HG03565 (cell line): ENCODE data around the gene CHD2.

Experiments used
- ATAC-seq: cut with Tn5 transposase; IDR thresholded peaks from one replicate; pipeline ENCODE4 v1.9.1; 2021; ENCODE audit warnings: mild to moderate bottlenecking, moderate library complexity; ENCODE audit not compliant: unreplicated experiment

Gene CHD2

DNA sequence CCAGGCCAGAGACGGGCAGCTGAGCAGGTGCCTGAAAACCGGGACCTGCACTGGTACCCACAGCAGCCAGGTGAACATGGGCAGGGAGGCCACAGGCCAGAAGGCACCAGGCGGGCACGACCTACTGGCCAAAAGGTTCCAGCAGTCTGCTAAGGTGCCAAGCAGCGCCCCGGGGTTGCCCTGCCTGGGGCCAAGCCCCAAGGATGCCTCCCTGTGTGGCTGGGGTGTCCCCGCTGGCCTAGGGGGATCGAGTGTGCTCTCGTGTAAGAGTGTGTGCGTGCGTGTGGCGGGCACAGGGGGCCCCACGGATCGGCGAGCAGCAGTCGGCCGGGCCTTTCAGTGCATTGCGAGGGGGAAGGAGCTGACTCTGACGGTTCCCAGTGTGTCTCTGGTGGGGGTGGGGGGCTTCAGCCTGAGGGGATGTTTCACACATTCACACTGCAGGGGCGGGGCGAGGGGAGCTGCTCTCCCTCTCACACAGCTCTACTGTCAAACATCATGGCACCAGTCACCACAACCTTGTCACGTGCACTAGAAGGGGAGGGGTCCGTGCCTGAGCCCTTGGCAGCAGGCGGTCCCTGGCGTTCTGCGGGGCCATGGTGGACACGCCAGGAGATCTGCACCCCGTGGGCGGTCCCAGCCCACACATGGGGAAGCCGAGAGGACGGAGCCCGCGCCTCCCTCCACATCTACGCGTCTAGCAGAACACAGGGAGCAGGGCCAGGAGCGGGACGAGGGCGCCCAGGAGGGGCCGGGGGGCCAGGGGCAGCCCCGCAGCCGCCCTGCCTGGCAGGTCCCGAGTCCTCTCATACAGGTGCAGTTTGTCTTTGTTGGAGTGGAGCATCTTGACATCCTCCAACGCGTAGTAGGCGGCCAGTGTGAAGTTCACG is 144.4 kb downstream of the CHD2 start:
- no peak for ATAC-seq

DNA sequence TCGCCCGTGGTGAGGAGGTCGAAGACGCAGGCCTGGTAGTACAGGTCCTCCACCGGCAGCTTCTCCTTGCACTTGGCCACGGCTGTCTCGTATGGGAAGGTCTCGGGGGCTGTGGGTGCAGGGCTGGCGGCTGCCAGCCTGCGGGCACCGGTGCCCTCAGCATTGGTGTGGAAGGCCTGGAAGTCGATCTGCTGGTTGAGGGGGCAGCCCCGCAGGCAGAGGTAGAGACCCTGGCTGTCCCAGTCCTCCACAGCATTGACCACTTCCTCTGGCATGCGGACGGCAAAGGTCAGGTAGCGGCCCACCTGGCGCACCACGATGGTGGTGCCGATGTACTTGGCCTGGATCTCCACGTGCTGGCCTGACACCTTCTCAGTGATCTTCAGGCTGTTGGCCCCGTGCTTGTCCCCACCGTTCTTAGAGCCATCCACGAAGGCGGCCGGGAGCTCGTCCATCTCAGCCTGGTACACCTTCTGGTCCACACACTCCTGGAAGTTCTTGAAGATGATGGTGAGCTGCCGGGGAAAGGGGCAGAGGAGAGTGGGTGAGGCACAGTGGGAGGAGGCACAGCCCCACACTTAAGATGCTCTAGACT is 145.2 kb downstream of the CHD2 start:
- ATAC-seq, result no peak

DNA sequence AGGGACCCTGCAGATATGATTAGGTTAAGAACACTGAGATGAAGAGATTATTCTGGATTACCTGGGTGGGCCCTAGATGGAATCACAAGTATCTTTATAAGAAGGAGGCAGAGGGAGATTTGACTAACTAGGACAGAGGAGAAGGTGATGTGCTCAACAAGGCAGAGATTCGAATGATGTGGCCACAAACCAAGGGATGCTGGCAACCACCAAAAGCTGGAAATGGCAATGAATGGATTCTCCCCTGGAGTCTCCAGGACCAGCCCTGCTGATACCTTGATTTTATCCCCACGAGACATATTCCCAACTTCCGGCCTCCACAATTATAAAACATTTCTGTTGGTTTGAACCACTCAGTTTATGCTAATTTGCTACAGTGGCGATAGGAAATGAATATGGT is 146.0 kb downstream of the CHD2 start:
- no peak for ATAC-seq

DNA sequence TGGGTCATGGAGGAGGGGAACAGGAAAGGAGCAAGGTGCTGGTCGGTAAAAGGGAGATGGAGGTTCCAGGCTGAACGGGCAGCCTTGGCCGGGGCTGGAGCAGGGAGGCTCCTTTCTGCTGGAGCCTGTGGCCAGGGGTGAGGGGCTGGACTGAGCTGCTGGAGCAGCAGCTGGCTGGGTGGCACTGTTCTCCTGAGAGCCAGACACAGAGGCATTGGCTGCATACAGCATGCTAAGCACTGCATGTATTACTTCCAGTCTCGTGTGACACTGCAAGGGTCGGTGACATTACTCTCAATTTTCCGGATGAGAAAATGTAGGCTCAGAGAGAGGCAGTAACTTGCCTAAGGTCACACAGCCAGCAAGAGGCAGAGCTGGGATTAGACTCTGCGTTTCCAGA is 146.6 kb downstream of the CHD2 start:
- ATAC-seq, result no peak

DNA sequence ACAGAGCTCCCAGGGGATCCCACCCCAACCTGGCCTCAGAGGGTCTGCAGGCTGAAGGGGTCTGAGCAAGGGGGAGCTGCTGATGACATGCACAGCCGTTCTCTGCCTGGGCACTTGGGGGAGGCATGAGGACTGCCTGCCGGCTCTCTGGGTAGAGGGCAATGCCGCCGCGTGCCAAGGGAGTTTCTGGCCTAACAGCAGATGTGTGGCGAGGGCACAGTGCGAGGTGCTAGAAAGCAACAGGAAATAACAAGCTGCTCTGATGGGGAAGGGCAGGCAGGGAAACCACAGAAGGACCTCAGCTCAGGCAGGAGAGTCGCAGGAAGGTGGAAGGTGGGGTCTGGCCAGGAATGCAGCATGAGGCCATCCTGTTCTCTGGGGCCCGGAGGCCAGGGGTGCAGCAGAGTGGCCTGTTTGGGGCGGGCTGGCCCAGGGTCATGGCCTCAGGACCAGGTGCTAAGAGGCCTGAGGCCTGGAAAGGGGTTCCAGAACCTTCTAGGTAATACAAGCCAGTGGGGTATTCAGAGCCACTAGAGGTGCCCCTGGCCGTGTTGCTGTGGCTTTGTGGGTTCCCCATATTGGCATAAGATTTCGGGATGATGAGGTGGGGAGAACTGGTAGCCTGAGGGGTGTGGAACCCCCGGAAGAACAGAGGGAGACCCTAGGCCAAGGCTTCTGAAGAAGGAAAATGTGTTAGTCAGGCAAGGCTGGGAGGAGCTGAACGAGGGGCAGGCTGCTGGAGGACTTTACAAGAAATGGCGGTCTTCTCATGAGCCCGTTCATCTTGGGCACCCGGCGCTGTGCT is 147.7 kb downstream of the CHD2 start:
- ATAC-seq, result no peak

DNA sequence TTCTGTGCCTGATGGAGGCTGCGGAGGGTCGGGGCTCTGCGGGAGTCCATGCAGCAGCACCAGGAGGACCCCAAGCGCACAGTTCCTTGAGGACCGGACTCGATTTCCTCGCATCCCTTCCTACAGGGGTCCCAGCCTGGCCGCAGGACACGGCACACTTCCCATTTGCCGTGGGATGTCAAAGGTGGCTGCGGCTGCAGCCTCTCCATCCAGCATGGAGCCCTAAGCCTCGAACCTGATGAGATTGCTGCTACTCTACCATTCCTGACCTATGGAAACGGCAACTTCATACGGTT is 148.2 kb downstream of the CHD2 start:
- no peak for ATAC-seq

DNA sequence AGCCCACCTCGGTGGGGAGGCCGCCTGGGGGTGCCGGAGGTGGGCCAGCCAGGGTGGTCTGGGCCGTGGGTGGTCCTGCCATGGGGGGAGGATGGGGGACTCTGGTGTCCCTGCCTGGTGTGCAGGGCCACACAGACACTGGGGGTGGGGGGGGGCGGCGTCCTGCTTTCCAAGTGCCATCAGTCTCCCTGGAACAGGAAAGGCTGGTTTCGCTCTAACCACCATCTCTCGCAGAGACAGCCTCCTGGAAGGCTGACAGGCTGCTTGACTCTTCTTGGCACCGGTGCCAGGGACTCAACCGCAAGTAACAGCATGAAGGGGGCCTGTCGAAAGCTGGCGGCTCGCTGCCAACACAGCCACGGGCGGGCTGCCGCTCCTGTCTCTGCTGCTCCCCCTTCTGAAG is 148.6 kb downstream of the CHD2 start:
- ATAC-seq, result no peak

DNA sequence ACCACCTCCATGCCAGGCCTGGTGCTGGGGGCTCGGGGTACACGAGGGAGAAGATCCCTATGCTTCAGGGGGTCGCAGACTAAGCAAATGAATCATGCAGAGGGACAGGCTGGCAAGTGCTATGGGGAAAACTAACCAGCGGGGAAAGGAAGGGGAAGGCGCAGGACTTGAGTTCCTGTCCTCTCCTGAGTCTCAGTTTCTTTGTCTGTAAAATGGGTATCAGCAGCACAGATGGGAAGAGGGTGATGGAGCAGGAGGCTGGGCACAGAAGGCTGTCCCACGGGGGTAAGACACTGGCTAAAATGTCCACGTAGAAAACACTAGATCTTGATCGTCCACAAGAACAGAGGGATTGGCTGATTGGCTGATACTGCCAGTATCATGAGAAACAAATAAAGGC is 149.1 kb downstream of the CHD2 start:
- ATAC-seq, result no peak

DNA sequence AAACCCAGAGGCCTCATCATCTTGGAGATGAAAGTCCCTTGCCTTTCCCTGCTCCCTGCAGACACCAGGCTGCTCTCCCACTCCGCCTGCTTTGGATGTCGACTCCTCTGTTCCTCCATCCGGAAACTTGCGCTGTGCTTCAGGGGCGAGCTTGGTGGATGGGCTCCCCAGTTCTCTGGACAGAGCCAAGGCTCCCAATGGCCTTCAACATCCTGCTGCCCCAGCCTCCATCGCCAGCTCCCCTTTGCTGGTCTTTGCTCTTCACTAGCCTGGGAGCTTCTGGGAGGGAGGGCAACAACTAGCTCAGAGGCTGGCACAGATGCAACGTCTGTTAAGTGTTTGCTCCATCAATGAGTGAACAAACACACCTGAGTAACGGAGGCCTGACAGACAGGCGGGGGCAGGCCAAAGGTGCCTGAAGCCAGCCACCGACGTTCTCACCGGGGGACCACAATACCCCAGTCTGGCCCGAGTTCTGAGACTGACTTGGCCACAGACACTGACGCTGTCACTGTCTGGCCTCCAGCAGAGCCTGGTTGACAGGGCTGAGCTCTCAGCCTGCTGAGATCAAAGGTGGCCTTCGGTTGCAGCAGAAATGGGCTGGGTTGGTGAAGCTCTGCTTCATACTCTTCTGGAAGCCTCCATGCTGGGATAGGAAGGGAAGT is 149.9 kb downstream of the CHD2 start:
- ATAC-seq, result no peak

DNA sequence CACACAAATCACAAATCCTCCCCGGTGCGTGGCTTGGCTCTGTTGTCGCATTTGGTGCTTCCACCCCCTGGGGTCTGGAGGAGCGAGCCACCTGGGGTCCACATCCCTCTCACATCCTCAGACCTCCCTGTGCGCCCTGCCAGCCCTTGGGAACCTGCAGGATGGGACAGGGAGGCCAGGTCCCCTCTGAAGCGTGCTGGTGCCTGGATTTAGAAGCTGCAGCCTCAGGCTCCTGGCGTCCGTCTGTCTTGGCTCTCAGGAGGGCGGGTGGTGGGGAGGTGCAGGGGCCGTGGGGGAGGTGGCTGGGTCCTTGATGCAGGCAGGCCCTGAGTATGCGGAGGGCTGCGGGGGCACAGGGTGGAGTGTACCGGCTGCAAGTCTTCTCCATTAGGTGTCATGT is 150.5 kb downstream of the CHD2 start:
- no peak for ATAC-seq

DNA sequence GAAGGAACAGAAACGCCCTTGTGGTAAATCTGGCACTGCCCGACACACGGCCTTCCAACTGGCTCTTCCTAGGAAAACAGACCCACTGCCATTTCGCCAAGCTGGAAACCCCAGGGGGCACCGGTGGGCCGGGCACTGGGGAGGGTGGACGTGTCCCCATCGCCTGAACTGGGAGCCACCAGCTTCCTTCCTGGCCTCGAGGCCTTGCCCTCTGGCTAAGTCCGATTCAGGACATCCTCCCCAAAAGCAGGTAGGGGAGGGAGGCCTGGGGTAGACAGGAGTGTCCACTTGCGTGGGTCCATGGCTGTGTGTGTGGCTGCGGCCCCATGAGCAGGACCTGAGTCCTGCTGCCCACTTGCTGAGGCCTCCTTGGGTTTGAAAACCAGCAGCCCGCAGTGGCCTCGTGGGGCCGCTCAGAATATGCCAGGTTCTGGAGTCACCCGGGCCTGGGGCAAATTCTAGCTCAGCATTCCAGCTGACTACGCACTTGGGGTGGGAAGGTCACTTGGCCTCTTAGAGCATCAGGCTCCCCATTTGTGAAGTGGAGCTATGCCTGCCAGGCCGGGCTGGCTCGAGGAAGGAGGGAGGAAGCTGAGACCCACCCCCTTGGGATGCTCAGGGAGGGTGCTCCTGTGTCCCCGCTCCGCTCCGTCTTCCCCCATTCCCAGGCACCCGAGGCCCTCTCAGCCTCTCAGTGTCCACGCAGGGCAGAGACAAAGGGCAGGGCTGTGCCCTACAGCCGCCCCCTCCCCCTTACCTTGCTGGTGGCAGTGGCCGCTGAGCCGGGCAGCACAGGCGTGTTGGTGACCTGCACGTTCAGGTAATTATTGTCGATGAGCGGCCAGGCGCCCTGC is 151.3 kb downstream of the CHD2 start:
- no peak for ATAC-seq

DNA sequence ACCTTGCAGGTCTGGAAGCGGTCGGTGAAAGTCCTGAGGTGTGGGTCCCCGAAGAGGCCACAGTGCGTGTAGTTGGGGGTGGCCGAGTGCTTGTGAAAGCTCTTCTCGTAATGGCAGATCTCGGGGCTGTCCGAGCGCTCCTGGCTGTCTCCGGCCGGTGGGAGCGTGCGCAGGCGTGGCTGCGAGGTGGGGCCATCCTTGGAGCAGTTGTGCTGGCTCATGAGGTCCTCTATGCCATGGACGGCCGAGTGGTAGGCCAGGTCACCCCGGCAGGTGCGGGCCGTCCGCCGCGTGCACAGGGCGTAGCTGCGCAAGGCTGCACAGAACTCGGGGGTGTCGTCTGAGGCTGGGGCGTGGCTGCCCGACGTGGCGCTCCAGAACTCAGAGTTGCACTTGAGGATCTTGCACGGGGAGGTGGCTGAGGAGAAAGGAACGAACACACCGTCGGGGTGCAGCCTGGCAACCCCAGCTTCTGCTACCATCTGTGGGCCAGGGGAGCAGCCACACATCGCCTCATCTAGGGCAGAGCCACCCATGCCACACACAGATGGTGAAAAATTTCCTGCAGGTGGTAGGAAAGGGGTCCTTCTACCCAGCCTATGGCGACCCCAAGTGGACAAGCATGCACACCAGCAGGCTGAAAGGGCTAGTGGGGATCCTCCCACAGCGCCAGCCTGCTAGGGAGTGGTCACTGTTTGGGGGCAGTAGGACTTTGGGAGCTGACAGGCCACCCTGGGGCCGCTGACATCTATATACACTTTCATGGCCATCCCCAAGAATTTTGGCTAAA is 152.2 kb downstream of the CHD2 start:
- no peak for ATAC-seq

DNA sequence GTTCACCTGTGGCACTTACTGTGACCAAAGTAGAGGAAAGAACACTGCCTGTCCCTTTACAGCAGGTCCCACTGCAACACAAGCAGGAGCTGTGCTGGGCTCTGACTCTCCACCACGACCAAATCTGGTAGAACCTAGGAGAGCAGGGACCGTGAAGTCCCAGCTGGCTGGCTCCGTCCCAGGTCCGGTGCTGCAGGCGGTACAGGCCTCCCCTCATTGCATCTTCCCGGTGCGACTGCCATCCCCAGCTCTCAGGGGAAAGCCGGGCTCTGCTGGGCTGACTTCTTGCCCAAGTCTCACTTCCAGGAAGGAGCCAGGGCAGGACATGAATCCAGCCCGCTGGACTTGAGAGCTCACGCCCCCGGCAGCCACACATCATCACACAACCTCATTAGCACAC is 155.1 kb downstream of the CHD2 start:
- no peak for ATAC-seq

DNA sequence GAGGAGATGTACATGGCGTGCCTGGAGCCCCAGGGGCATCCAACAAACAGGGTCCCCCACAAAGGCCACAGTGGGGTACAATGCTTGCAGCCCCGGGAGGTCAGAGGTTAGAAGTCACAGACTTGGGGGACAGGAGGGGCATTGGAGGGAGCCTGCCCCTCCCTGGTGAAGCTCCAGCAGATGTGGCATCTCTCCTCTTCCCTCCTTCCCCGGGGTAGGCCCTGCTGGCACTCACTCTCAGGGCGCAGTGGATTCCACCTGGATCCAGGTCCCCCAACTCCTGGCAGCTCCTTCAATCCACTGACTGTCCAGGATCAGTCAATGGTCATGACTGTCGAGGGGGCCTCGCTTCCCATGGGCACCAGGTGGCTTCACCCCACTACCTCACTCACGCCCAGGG is 156.7 kb downstream of the CHD2 start:
- no peak for ATAC-seq

DNA sequence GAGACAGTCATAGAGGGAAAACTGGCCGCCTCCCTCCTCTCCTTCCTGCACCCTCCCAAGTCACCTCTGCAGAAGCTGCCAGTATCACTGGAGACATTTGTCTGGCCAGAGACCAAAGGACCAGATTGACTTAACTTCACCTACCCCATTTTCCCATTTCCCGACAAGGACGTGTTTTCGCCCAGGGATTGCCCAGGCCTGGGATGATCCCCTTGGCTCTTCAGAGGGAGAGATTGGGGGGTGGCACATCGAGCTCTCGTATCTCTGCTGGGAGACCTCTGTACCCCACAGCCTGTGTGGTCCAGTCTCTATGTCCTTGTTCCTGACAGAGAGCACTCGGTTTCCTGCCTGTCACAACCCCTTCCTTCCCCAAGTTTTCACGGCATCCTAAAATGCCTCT is 157.5 kb downstream of the CHD2 start:
- no peak for ATAC-seq

DNA sequence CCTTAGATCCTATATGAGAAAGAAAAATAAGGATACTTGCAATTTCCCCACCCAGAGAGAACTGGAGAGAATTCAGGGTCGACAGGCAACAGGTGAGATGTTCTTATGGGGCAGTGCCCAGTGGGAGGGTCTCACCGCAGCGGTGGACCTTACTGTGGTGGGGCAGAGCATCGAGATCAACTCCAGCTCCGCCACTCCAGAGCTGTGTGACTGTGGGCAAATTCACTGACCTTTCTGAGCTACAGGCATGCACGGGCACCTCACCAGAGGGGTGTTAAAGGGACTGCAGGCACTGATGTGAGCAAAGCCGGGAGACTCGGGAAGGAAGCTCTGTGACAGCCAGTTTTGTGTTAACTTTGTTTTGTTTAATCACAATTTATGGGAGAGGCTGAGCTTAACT is 158.0 kb downstream of the CHD2 start:
- no peak for ATAC-seq

DNA sequence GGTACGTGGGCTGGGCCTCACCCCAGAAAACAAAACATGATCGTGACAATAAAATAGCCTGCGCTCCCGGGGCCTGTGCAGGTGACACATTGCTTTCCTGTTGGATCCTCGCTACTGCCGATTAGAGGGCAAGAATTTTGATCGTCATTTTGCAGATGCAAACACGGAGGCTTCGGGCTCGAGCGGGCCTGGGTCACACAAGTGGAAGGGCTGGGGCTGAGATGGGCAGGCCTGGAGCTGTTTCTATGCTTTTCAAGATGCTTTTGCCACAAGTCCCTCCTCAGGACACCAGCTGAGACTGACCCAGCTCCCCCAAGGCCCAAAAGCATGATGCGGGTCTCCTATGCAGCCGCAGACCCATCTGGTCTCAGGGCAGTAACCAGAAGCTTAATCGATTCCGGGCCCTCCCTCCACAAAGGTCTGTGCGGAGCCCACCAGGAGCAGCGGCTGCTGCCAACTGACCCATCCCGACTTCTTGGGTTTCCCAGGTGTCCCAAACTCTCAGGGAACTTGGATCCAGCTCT is 158.8 kb downstream of the CHD2 start:
- no peak for ATAC-seq

DNA sequence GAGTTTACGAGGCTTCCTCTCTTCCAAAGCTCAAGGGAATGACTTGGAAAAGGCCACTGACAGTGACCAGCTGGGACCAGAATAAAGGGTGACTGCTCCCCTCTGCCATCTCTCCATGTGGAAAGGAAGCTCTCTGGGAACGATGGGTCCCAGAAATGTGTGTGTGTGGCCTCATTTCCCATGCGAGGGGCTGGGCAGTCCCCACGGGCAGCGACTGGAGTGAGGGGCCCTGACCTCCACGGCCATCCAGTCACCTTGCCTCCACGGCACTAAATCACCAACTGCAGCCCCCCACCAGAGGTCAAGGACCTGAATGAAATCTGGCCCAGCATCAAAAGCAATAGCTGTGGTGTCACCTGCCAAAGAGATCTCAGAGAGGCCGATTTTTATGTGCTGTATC is 159.3 kb downstream of the CHD2 start:
- ATAC-seq, result no peak
